Thyroid gland (tissue), 4 donors: ENCODE measurements around the gene SCRG1.

Source experiments
- CTCF ChIP-seq, 6 experiments: fragments of 200-600 bp in 3 of 6; fragments of 450-650 bp in 3 of 6; sonication (generic) in 3 of 6; IDR thresholded peaks; one replicate each; pipeline ENCODE4 v1.5.1; 2016 to 2019; ENCODE audit warnings: antibody characterized with exemption in 6 of 6, mild to moderate bottlenecking in 2 of 6, inconsistent platforms in 1 of 6, moderate library complexity in 1 of 6
- POLR2A ChIP-seq, 2 donors: fragments of 450-650 bp; IDR thresholded peaks; one replicate each; pipeline ENCODE4 v1.6.1; 2017; ENCODE audit warnings: antibody characterized with exemption in 2 of 2, mild to moderate bottlenecking in 2 of 2, moderate library complexity in 1 of 2

GRCh38 chr4:173405840-173406606, 7.1 kb upstream of the SCRG1 start:
- TF ChIP-seq CTCF (IDR thresholded peaks at IDR 0.05), result no peak
- no peak for TF ChIP-seq POLR2A (IDR thresholded peaks at IDR 0.05)
